Stomach (tissue), 4 donors: ENCODE results near the gene IQCH.

ENCODE experiments used
- EP300 ChIP-seq: sonication (generic); formaldehyde crosslinking; IDR thresholded peaks from one replicate; pipeline ENCODE4 v1.6.1; 2017; ENCODE audit warnings: antibody characterized with exemption
- POLR2A ChIP-seq, 4 donors: fragments of 450-650 bp; IDR thresholded peaks; one replicate each; pipeline ENCODE4 v1.6.1; 2016; ENCODE audit warnings: antibody characterized with exemption in 4 of 4, control low read depth in 2 of 4, mild to moderate bottlenecking in 1 of 4, moderate library complexity in 1 of 4
- POLR2AphosphoS5 ChIP-seq, 3 donors: sonication (generic); formaldehyde crosslinking; IDR thresholded peaks; one replicate each; pipeline ENCODE4 v1.6.1; 2016; ENCODE audit warnings: antibody characterized with exemption in 3 of 3
- TF ChIP-seq, protein P1 (sequence below), 7 experiments: fragments of 450-650 bp in 4 of 7; fragments of 200-600 bp in 3 of 7; sonication (generic) in 3 of 7; IDR thresholded peaks; one replicate each; pipeline ENCODE4 v1.5.1; 2016 to 2019; ENCODE audit warnings: antibody characterized with exemption in 7 of 7, control low read depth in 2 of 7, mild to moderate bottlenecking in 1 of 7

DNA sequence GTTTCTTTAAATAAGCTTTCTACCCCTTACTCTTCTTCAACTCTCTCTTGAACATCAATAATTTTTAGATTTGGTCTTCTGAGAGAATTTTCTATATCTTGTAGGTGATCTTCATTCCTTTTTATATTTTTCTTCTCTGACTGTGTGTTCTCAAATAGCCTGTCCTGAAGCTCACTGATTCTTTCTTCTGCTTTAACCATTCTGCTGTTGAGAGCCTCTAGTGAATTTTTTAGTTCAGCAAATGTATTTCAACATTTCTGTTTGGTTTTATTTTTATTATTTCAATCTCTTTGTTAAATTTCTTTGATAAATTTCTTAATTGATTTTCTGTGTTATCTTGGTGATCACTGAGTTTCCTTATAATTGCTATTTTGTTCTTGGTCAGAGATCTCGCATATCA is 19.6 kb downstream of the IQCH start:
- TF ChIP-seq POLR2AphosphoS5 (IDR thresholded peaks at IDR 0.05) (no peak), POLR2A (IDR thresholded peaks at IDR 0.05) (no peak), EP300 (no peak)
- TF ChIP-seq, protein P1, sequence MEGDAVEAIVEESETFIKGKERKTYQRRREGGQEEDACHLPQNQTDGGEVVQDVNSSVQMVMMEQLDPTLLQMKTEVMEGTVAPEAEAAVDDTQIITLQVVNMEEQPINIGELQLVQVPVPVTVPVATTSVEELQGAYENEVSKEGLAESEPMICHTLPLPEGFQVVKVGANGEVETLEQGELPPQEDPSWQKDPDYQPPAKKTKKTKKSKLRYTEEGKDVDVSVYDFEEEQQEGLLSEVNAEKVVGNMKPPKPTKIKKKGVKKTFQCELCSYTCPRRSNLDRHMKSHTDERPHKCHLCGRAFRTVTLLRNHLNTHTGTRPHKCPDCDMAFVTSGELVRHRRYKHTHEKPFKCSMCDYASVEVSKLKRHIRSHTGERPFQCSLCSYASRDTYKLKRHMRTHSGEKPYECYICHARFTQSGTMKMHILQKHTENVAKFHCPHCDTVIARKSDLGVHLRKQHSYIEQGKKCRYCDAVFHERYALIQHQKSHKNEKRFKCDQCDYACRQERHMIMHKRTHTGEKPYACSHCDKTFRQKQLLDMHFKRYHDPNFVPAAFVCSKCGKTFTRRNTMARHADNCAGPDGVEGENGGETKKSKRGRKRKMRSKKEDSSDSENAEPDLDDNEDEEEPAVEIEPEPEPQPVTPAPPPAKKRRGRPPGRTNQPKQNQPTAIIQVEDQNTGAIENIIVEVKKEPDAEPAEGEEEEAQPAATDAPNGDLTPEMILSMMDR (IDR thresholded peaks at IDR 0.05) = no peak
